Colonic mucosa (tissue), 4 donors: ENCODE data around the gene FREM2. TPM values are rescaled to one million over a fixed set of nuclear protein-coding genes. Genes with fewer than 3 reads are reported as not detected.

Source experiments
- DNase-seq: peaks from one replicate; pipeline ENCODE4 v3.0.0-alpha.2; 2020
- H3K27ac ChIP-seq: fragments of 200-600 bp; one replicate; pipeline ENCODE4 v1.8.0; 2021
- H3K27me3 ChIP-seq: fragments of 200-600 bp; one replicate; pipeline ENCODE4 v1.8.0; 2021
- H3K36me3 ChIP-seq: fragments of 200-600 bp; one replicate; pipeline ENCODE4 v1.8.0; 2021
- H3K4me1 ChIP-seq: fragments of 200-600 bp; one replicate; pipeline ENCODE4 v1.8.0; 2021; ENCODE audit warnings: mild to moderate bottlenecking
- H3K4me3 ChIP-seq: fragments of 200-600 bp; one replicate; pipeline ENCODE4 v1.8.0; 2021
- H3K9ac ChIP-seq, 2 donors: one replicate each; pipeline ENCODE4 v1.7.0; 2013; ENCODE audit warnings: control low read depth in 2 of 2, low read depth in 2 of 2, low read length in 2 of 2
- H3K9me3 ChIP-seq: fragments of 200-600 bp; one replicate; pipeline ENCODE4 v1.8.0; 2021
- intact Hi-C: fragments of 100-400 bp; cut with DNase I; formaldehyde crosslinking; loops from one replicate; pipeline ENCODE4 v1.14.1; 2022
- total RNA-seq, 2 donors: library from RNA; stranded (reverse); fragmentation: NEBNext Ultra II Directional in 1 of 2; extraction: Animal tissue kit (Norgen Biotek cat#: 25700) in 1 of 2; gene quantifications; one replicate each; pipeline ENCODE4 v1.2.1, GENCODE V29; 2021
- TF ChIP-seq, protein P1 (sequence below): fragments of 200-600 bp; IDR thresholded peaks from one replicate; pipeline ENCODE4 v1.8.0; 2022; ENCODE audit warnings: antibody characterized with exemption, mild to moderate bottlenecking
- donor health status: healthy.
- donor health status: DM: no; HTN: no; CAD: no.
- donor health status: DM: no; HTN: no; CAD: no.

Gene FREM2
- total RNA-seq, 2 donors from 2014 or later = 0.86 to 1.1 TPM

- no peaks in the 10 kb centered on the region for H3K4me1 ChIP-seq
These were observed 14.9 kb upstream of the FREM2 start for GRCh38 chr13:38671980-38672379.

DNA sequence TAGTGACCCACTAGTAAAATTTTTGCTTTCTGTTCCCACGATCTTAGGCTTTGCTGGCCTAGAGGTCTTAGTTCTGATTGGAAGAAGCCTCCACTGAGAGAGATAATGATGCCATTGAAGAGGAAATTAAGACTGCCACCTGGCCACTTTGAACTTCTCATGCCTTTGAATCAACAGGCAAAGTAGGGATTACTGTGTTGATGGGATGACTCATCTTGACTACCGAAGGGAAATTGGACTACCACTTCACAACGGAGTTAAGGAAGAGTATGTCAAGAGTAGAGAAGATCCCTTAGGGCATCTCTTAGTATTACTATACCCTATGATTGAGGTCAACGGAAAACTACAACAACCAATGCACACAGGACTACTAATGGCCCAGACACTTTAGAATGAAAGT lies 12.7 kb upstream of the FREM2 start:
- no peaks in the 10 kb centered on the region for H3K27me3 ChIP-seq
- no peaks in the 10 kb centered on the region for H3K9me3 ChIP-seq
- H3K27ac ChIP-seq = no peak overlapping the region
- no peak for DNase-seq
- H3K4me3 ChIP-seq = no peak overlapping the region
- H3K4me1 ChIP-seq = no peaks in the 10 kb centered on the region
- intact Hi-C loops = no loop called here
- no peaks in the 10 kb centered on the region for H3K36me3 ChIP-seq
- H3K9ac ChIP-seq = no peak overlapping the region
- TF ChIP-seq, protein P1, sequence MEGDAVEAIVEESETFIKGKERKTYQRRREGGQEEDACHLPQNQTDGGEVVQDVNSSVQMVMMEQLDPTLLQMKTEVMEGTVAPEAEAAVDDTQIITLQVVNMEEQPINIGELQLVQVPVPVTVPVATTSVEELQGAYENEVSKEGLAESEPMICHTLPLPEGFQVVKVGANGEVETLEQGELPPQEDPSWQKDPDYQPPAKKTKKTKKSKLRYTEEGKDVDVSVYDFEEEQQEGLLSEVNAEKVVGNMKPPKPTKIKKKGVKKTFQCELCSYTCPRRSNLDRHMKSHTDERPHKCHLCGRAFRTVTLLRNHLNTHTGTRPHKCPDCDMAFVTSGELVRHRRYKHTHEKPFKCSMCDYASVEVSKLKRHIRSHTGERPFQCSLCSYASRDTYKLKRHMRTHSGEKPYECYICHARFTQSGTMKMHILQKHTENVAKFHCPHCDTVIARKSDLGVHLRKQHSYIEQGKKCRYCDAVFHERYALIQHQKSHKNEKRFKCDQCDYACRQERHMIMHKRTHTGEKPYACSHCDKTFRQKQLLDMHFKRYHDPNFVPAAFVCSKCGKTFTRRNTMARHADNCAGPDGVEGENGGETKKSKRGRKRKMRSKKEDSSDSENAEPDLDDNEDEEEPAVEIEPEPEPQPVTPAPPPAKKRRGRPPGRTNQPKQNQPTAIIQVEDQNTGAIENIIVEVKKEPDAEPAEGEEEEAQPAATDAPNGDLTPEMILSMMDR = no peak

More at GRCh38 chr13:38671980-38672379, 14.9 kb upstream of the FREM2 start:
- TF ChIP-seq, protein P1 = no peak
- intact Hi-C loops = no loop called here
- no peaks in the 10 kb centered on the region for H3K9me3 ChIP-seq
- no peaks in the 10 kb centered on the region for H3K36me3 ChIP-seq
- DNase-seq = no peak
- H3K27me3 ChIP-seq = no peaks in the 10 kb centered on the region
- H3K4me3 ChIP-seq = no peak overlapping the region
- no peak overlapping the region for H3K27ac ChIP-seq
- no peak overlapping the region for H3K9ac ChIP-seq

DNA sequence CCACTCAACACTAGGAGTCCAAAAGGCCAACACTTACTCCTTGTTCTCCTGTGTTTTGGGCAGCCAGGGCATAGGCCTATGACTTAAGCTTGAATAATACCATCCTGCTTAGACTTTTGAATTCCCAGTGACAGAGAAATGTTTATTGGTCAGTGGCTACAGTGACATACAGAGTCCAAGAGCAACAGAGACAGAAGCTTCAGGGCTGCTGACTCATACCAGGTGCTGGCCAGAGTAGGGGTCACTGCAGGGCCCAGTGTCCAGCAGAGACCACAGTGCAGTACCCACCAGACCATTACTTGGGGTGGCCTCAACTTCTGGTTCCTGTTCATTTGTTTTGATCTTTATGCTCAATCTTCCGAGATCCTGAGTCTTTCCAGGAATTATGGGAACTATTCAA lies 6.0 kb upstream of the FREM2 start:
- H3K36me3 ChIP-seq = no peaks in the 10 kb centered on the region
- H3K4me3 ChIP-seq = no peak overlapping the region
- DNase-seq = no peak
- no peaks in the 10 kb centered on the region for H3K9me3 ChIP-seq
- TF ChIP-seq, protein P1 = no peak
- no peaks in the 10 kb centered on the region for H3K27me3 ChIP-seq
- no peak overlapping the region for H3K27ac ChIP-seq
- no peaks in the 10 kb centered on the region for H3K4me1 ChIP-seq
- intact Hi-C loops = no loop called here
- H3K9ac ChIP-seq = no peak overlapping the region

GRCh38 chr13:38684714-38685113 lies 2.2 kb upstream of the FREM2 start:
- H3K4me3 ChIP-seq = no peak overlapping the region
- no peaks in the 10 kb centered on the region for H3K9me3 ChIP-seq
- H3K9ac ChIP-seq = no peak overlapping the region
- TF ChIP-seq, protein P1 = no peak
- no peaks in the 10 kb centered on the region for H3K4me1 ChIP-seq
- DNase-seq = no peak
- no peaks in the 10 kb centered on the region for H3K27me3 ChIP-seq
- no peaks in the 10 kb centered on the region for H3K36me3 ChIP-seq
- intact Hi-C loops = no loop called here
- H3K27ac ChIP-seq = no peak overlapping the region

DNA sequence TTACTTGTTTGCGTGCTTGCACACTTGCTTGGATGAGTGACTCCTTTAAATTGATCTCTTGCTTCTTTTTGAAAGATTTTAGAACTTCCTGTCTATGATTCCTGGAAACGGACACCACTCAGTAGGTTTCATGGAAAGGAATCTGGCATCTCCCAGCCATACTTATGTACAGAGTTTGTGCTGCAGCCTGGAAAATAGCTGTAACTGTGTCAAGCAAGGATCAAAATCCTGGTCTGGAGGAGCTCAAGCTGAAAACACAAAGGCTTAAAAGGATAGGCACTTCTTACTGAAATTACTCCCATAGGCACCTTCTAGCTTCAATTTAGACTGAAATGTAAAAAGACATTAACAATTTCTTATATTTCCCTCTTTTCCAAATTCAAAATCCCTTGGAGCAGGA lies 1.4 kb upstream of the FREM2 start:
- Histone ChIP-seq H3K9me3 (no peaks in the 10 kb centered on the region), H3K4me1 (no peaks in the 10 kb centered on the region), H3K4me3 (no peak overlapping the region), H3K36me3 (no peaks in the 10 kb centered on the region), H3K9ac (no peak overlapping the region), H3K27me3 (no peaks in the 10 kb centered on the region), H3K27ac (no peak overlapping the region)
- TF ChIP-seq, protein P1 = no peak
- DNase-seq = no peak
- intact Hi-C loops = no loop called here
